HG03135 (cell line): ENCODE measurements around the gene BBS9.

Experiments
- ATAC-seq: cut with Tn5 transposase; IDR thresholded peaks from one replicate; pipeline ENCODE4 v1.9.1; 2021; ENCODE audit warnings: mild to moderate bottlenecking, moderate library complexity; ENCODE audit not compliant: unreplicated experiment

BBS9 gene

DNA sequence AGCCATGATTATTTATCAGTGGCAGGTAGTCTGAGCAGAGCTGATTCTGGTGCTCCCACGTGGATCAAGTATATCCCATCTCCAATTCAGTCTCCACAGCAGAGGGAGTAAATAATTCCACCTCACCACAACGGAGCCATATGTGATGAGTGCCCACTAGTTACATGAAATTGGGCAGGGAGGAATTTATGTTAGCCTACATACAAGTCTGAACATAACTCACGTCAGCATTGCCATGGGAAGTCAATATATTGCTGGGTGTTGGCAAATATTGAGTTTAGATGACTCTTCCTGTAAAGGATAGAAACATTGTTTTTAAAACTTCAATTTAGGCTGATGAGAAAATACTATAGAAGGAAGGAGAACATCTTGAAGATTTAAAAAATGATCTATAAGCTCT lies 507.0 kb downstream of the BBS9 start:
- ATAC-seq, result no peak

DNA sequence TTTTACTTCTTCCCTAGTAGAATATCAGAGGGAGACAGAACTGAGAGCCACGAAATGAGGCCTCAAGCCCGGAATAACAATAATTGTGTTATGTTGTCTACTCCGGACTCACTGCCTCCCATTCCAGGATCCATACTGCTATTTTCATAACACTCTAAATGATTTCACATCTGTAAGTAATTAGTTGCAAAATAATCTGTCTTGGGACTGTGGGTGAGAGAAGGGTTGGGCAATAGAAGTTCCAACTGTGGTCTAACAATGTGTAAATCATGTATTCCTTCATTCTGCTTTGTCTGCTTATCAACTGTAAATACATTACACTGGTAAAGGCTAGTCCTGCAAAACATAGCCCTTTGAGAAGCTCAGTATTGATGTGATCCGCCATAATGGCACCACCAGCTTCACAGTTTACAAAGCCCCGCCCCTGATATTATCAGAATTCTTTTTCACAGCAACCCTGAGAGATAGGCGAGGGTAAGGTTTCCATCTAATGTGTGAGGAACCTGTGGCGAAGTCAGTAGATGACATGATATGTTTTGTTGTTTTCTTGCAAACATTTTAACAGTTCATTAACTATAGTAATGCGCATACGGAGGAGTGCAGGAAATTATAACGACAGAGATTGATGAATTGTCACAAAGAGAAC lies 510.3 kb downstream of the BBS9 start:
- ATAC-seq, result no peak

DNA sequence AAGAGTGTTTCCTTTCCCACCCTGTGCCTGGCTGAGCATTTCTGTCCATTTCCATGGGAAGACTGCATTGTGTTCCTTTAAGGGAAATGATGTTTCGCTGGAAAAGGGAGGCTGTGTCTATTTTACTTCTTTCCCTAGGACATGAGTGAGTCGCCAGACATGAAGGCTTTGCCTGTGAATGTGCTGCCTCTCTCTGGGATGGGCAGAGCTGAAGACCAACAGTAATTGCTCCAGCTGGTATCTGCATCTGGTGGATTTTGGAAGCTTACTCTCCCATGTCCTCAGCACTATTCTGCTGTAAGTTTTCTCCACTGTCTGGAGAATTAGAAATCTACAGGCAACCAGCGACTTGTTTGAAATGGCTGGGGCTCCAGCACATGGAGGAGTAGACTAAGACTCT lies 511.4 kb downstream of the BBS9 start:
- ATAC-seq, result no peak

DNA sequence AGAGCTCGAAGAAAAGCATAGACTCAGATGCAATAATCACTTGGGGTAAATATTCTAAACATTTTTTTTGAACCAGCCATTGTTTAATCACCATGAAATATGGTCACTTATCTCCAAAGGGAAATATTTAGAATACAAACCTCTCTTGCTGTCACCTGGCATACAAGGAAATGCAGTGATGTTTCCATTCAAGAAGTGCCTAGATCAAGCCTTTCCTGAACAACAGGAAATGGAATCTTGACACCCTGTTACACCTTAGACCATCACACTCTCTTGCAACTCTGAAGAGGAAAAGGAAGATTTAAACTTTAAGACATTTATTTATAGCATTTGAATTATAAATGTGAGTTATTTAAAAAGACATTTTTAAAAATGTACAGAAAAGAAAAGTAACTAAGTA lies 512.9 kb downstream of the BBS9 start:
- ATAC-seq, result no peak

DNA sequence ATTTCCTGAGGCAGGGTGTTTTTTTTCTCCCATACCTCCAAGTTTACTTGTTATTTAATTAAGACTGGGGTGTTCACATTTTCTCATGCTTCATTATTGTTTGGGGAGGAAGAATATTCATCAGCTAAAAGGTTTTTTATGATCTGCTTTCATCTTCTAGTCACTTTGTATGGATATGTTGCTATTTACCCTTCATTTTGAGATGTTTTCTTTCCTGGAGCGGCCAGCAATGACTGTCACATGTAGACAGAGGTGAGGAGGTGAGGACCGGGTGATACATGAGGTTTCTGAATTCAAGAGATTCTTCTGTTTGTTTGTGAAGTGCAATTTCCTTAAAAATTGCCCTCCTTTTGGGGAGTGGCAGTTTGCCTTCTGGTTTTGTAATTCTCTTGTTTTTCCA lies 514.2 kb downstream of the BBS9 start:
- no peak for ATAC-seq

DNA sequence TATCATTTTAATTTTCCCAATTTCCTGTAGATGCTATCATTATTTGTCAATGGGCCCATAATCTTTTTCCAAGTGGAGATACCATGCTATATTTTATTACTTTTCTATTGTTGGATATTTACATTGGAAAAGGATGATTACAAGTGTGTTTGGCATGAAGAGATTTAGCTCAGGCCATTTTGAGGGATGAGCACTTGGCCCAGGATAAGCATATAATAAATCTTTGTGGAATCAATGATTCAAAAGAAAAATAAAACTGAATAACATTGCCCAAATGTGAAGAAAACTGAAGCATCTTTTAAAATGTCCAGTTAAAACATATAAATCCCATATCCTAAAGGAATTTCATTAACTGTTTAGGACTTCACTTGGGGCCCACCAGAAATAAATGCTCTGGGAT lies 515.1 kb downstream of the BBS9 start:
- no peak for ATAC-seq

DNA sequence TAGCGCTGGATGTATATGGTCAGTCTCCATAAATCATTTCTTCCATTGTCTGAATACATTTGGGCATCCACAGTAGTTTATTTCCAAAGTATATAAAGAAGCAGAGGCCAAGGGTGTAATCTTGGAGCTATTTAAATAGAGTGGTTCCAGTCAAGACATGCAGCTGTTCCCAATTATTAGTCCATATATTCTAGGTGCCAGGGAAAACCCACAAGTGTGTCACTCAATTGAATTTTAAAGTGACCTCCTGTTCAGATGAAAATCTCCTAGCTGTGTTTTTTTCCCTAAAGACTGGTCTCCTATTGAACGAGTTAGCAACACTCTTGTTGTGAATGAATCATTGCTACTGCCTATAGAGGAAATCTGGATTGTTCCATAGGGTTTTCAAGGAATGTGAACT lies 515.7 kb downstream of the BBS9 start:
- no peak for ATAC-seq

DNA sequence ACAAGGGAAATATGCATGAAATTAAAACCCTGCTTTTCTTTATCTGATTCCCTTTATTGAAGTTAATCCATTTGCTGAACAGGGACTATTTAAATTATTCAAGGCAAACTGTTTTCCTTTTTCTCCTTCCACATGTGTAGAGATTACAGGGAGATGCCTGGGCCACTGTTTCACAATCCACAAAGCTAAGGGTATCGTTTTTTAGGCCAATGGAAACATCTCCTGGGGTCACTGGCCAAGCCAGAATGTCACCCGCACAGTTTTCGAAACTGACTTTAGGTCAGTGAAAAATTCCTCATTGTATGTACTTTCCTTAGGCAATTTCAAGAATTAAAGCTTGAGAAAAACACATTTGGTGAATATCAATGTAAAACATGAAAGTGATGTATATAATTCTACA lies 516.8 kb downstream of the BBS9 start:
- ATAC-seq, result no peak

DNA sequence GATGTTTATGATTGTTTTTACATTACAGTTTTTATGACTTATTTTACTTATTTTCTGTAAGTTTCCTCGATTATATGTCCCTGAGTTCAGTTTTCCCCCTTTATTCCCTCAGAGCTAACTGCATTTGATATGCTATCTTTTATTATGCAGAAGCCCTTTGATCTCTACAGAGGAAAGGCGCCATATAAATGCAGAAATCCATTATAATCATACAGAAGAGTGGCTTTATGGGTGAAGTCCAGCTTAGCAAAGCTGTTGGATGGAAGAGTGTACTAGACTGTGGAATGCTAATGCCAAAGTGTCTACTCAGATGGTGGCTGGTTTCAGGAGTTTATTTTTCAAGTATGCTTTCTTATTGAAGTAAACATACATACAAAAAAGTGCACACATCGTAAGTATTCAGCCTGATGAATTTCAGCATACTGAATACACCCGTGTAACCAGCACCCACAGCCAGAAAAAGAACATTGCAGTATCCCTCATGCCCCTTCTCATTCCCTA lies 517.6 kb downstream of the BBS9 start:
- ATAC-seq, result no peak

DNA sequence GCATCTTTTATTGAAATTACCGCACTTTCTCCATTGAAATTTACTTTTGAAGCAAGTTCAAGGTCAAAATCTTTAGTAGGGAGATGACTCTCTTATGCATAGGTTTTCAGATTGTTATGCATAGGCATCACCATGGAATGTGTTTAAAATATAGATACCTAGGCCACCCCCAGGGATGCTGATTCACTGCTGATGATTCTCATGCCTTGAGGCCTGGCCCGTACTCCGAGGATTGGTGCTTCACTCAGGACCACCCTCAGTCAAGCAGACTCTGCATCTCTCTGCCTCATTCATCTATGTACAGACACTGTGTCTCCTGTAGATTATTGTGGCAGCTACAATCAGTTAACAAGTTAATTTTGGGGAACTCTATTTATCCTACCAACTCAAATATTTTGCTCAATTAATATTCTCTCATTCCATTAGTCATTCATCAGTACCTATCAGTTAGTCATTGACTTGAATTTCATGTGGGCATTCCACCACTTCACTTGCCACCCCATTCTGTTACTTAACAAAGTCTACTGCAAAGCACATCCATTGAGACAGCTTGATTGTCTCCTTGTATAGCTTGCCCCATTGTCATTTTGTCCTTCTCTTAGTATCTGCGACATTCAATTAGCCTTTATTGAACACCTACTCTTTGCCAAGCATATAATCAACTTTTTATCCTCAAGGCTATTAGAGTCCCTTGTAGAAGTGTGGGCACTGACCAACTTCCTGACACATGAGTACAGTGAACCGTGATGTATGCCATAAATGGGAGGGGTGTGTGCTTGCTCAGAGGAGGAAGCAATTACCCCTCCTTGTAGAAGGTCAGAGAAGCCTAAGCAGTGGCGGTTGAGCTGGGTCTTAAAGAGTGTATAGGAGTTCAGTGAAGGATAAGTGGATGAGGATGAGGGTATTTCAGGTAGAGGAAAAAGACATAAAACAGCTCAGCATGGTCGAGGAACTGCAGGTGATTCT lies 520.4 kb downstream of the BBS9 start:
- ATAC-seq, result no peak

DNA sequence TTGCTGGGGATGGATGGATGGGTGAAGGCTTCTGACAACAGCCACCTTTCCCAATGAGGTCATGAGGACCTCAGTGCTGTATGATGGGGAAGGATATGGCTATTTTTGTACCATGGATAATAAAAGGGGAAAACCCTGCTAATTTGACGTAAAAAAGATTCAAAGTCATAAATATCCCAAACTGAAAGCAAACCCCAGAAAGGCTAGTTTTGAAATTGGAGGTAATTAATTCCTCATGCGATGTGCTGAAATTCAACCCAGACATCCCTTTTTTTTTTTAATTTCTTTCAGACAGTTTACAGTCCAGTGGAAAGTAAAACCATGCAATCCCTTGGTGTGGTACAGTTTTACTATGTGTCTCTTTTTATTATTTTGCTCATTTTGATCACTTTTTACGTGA lies 521.5 kb downstream of the BBS9 start:
- ATAC-seq, result no peak

DNA sequence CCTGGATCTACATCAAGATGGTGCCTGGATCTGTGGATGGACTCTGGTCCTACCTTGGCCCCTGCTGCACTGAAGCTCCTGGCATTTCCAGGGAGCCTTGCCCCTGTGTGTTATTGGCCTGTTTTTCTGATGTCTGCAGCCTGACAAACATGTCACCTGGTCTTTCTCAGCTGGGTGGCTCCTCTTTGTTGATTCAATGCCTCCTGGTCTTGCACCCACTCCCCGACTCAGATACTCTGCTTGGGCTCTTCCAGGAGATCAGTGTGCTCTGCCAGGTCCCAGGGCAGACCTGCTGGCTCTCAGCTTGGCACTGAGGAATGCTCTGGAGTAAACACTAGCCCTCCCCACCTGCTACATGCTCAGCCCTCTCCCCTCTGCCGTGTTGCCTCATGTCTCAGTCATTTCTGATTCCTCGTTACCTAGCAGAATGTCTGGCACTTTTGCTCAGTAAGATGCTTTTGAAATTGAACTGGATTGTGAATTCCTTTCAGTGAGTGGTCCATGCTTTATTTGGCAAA lies 522.7 kb downstream of the BBS9 start:
- no peak for ATAC-seq

DNA sequence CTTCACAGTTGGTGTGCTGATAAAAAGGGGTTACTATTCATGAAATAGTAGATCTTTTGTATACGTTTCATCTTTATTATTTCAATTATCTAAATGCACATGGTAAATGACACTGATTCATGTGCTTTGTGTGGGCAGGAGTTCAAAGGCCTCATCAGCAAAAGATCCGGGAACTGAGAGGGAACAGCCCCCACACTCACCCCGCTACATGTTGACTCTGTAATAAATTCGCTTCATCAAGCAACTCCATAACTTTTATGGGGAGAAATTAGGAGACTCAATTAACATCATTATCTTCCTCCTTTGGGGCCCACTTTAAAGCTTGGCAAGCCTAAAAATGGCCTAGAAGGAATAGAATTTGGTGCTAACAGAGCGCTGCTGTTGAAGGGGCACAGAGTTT lies 525.3 kb downstream of the BBS9 start:
- no peak for ATAC-seq
